Measurements from ENCODE around the gene KIF21B.

GRCh38 chr1:201063145-201063544 lies 39.6 kb upstream of the KIF21B start:
- no peak for TF ChIP-seq CREB1 (IDR thresholded peaks at IDR 0.05; ENCODE audit: low read depth)
- TF ChIP-seq NFIC (IDR thresholded peaks at IDR 0.05), result no peak
